Measurements from ENCODE around the gene KRTAP10-8. TPM values are rescaled to one million over a fixed set of nuclear protein-coding genes. Genes with fewer than 3 reads are reported as not detected.
"Not testable (repeated sequence)": the region's sequence is repeated elsewhere in the genome, so short reads cannot be mapped to it uniquely, and the experiment has no call there.

The KRTAP10-8 gene
- total RNA-seq, 4 donors from 2014 or later, result not detected

DNA sequence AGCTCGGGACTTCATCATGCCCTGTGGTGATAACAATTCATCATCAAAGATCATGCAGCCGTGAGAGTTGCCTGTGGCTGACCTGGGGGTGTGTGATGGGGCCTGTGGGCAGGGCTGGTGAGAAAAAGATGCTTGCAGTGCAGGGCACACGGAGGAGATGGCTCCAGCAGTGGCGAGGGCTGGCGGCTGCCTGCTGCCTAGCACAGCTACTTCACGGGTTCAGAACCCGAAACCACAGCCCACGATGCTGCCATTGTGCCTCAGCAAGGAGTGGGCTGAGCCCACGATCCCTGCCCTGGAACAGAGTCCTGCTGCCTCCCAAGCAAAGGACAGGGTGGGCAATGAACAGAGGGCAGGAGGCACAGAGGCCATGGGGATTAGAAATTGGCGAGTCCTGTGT is 14.4 kb downstream of the KRTAP10-8 start:
- ATAC-seq (ENCODE audit: low FRiP score), result no peak
- TF ChIP-seq, protein P1, sequence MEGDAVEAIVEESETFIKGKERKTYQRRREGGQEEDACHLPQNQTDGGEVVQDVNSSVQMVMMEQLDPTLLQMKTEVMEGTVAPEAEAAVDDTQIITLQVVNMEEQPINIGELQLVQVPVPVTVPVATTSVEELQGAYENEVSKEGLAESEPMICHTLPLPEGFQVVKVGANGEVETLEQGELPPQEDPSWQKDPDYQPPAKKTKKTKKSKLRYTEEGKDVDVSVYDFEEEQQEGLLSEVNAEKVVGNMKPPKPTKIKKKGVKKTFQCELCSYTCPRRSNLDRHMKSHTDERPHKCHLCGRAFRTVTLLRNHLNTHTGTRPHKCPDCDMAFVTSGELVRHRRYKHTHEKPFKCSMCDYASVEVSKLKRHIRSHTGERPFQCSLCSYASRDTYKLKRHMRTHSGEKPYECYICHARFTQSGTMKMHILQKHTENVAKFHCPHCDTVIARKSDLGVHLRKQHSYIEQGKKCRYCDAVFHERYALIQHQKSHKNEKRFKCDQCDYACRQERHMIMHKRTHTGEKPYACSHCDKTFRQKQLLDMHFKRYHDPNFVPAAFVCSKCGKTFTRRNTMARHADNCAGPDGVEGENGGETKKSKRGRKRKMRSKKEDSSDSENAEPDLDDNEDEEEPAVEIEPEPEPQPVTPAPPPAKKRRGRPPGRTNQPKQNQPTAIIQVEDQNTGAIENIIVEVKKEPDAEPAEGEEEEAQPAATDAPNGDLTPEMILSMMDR (IDR thresholded peaks at IDR 0.05), result no peak
- DNase-seq (ENCODE audit: low spot score), result no peak

DNA sequence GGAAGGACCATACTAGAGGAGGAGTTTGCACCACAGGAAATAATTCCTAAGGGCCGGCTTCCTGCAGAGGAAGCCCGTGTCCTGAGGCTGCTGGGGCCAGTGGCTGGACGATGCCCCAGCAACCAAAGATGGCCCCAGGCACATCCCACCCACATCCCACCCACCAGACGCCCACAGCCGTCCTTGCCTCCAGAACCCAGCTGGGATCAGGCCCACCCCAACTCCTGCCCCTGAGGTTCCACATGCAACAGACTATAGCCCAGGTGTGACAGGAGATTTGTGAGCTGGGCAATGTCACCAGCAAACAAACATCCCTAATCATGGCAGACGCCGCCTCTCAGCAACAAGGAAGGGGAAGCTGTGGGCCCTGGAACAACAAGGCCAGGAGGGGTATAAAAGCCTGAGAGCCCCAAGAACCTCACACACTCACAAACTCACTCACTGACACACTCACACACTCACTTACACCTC is 14.8 kb downstream of the KRTAP10-8 start, which contains the start of gene KRTAP10-9:
TSS of gene KRTAP10-9 (plus strand) at position 421 of the 471 bp plus-strand sequence. CDS start 79 bp downstream, outside the sequence.
- DNase-seq (ENCODE audit: low spot score) (no peak), ATAC-seq (ENCODE audit: low FRiP score) (no peak)
- TF ChIP-seq, protein P1 (IDR thresholded peaks at IDR 0.05), result no peak

DNA sequence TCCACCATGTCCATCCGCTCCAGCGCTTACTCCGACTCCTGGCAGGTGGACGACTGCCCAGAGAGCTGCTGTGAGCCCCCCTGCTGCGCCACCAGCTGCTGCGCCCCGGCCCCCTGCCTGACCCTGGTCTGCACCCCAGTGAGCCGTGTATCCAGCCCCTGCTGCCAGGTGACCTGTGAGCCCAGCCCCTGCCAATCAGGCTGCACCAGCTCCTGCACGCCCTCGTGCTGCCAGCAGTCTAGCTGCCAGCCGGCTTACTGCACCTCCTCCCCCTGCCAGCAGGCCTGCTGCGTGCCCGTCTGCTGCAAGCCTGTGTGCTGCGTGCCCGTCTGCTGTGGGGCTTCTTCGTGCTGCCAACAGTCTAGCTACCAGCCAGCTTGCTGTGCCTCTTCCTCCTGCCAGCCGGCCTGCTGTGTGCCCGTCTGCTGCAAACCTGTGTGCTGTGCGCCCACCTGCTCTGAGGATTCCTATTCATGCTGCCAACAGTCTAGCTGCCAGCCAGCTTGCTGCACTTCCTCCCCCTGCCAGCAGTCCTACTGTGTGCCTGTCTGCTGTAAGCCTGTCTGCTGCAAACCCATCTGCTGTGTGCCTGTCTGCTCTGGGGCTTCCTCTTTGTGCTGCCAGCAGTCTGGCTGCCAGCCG is 15.4 kb downstream of the KRTAP10-8 start:
- not testable (repeated sequence) for ATAC-seq (ENCODE audit: low FRiP score); DNase-seq (ENCODE audit: low spot score)

DNA sequence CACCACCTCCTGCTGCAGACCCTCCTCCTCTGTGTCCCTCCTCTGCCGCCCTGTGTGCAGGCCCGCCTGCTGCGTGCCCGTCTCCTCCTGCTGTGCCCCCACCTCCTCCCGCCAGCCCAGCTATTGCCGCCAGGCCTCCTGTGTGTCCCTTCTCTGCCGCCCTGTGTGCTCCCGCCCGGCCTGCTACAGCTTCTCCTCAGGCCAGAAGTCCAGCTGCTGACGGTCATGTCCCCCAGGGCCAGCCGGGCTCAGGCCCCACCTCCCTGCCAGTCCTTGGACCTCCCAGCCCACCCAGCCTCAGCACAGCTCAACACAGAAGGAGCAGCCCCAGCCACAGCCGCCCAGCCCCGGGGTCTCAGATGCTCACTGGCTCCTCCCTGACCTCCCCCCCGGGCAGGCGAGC is 16.0 kb downstream of the KRTAP10-8 start:
- not testable (repeated sequence) for DNase-seq (ENCODE audit: low spot score); ATAC-seq (ENCODE audit: low FRiP score)

DNA sequence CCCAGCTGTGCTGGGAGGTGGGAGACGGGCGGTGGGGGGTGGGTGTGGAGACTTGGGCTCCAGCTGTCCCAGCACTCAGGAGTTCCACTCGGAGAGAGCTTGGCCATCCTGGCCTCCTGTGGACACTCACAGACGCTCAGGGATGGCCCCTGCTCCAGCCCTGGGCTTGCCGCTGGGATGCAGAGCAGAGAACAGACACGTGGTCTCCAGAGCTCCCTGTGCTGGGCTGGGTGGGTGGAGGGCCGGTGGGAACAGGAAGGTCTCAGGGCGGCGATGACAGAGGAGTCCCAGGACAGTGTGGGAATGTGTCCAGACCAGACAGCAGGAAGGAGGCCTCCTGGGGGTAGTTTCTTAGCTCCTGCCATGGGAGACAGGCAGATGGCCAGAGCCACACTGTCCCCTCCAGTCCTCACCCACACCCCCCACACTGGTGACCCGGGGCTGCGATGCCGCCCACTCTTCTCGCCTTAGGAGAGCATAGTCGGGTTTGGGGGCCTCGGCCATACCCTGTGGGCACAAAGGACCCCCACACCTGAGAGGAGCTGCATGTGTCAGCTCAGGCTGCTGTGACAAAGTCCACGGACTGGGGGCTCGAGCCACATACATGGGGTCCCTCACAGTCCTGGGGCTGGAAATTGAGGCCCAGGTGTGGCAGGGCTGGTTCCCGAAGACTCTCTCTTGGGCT is 17.0 kb downstream of the KRTAP10-8 start:
- no peak for DNase-seq (ENCODE audit: low spot score)

DNA sequence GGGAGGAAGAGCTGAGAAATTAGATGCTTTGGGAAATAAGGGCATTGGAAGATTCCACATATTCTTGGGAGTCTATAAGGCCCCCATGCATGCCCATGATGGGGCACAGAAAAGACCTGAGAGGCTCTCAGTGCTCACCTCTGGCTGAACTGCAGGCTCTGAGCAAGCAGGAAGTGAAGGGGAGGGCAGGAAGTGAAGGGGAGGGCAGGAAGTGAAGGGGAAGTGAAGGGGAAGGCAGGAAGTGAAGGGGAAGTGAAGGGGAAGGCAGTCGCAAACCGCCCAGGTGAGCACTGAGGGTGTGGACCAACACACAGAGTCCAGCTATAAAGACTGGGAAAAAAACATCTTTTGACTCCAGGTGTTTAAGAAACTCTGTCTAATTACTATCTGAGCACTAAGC is 18.6 kb downstream of the KRTAP10-8 start:
- ATAC-seq (ENCODE audit: low FRiP score) (no peak), DNase-seq (ENCODE audit: low spot score) (no peak)
- TF ChIP-seq, protein P1 (IDR thresholded peaks at IDR 0.05), result no peak

More for the DNA sequence above, 17.0 kb downstream of the KRTAP10-8 start:
- TF ChIP-seq, protein P1 (IDR thresholded peaks at IDR 0.05), result no peak
- no peak for ATAC-seq (ENCODE audit: low FRiP score)

DNA sequence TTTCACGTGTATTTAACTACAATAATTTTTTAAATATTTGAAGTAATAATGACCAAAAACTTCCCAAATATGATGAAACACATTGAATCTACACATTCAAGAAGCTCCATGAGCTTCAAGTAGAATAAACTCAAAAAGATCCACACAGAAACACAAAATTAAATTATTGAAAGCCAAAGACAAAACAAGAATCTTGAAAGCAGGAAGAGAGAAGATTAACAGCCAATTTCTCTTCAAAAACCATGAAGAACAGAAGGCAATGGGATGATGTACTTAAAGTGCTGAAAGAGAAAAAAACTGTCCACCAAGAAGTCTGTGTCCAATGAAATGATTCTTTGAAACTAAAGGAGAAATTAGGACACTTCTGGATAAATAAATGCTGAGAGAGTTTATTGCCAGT is 20.2 kb downstream of the KRTAP10-8 start:
- no peak for DNase-seq (ENCODE audit: low spot score)
- TF ChIP-seq, protein P1 (IDR thresholded peaks at IDR 0.05), result no peak
- no peak for ATAC-seq (ENCODE audit: low FRiP score)

Measured in omental fat pad (tissue), 4 donors.